B cell (primary cell): ENCODE results near the gene SLIT3. TPM values are rescaled to one million over a fixed set of nuclear protein-coding genes. Genes with fewer than 3 reads are reported as not detected.

Source experiments
- ATAC-seq: fragments of 200-7000 bp; cut with Tn5 transposase; one replicate; pipeline ENCODE4 v1.10.0; 2021; ENCODE audit warnings: low read depth, mild to moderate bottlenecking, moderate number of reproducible peaks, moderate library complexity
- CTCF ChIA-PET: fragments of 350-600 bp; sonication (Branson Sonifier 250); formaldehyde crosslinking; loops from one replicate; lab custom pipeline; 2021; ENCODE audit warnings: antibody characterized with exemption, inconsistent platforms; lab: Charles Lee
- POLR2A ChIA-PET: fragments of 350-600 bp; sonication (Branson Sonifier 250); formaldehyde crosslinking; loops from one replicate; lab custom pipeline; 2021; ENCODE audit warnings: antibody characterized with exemption; lab: Charles Lee
- DNase-seq: peaks from one replicate; pipeline ENCODE4 v3.0.0; 2013
- H2AFZ ChIP-seq: 2 replicates; pipeline ENCODE4 v1.6.1; 2012; ENCODE audit warnings: mild to moderate bottlenecking, low read depth, low read length; ENCODE audit not compliant: insufficient read depth, poor library complexity, severe bottlenecking
- H3K27ac ChIP-seq, 2 donors: 1 replicate in 1 of 2; 2 replicates in 1 of 2; pipeline ENCODE4 v1.5.1; 2012 to 2013; ENCODE audit warnings: low read length in 2 of 2, mild to moderate bottlenecking in 2 of 2, moderate library complexity in 1 of 2
- H3K27me3 ChIP-seq, 4 experiments: fragments of 200-600 bp in 1 of 4; sonication (generic) in 1 of 4; replicated peaks in 1 of 4; 1 replicate in 2 of 4; 2 replicates in 2 of 4; pipeline versions ENCODE4 v1.6.1 to v1.7.0; 2013 to 2016; ENCODE audit warnings: low read length in 3 of 4, mild to moderate bottlenecking in 2 of 4, mixed read lengths in 1 of 4, moderate library complexity in 1 of 4; ENCODE audit not compliant: insufficient read depth in 4 of 4, control insufficient read depth in 3 of 4; ENCODE audit errors: control extremely low read depth in 1 of 4
- H3K36me3 ChIP-seq, 2 experiments: replicated peaks in 1 of 2; 1 replicate in 1 of 2; 2 replicates in 1 of 2; pipeline versions ENCODE4 v1.6.1 to v1.7.1; 2013; ENCODE audit warnings: low read length in 1 of 2; ENCODE audit not compliant: insufficient read depth in 2 of 2, control insufficient read depth in 1 of 2; ENCODE audit errors: control extremely low read depth in 1 of 2, extremely low read depth in 1 of 2
- H3K4me1 ChIP-seq, 2 donors: fragments of 200-600 bp in 1 of 2; sonication (generic) in 1 of 2; 1 replicate in 1 of 2; 2 replicates in 1 of 2; pipeline versions ENCODE4 v1.5.1 to v1.6.1; 2013 to 2017; ENCODE audit warnings: low read length in 2 of 2; ENCODE audit not compliant: control insufficient read depth in 2 of 2, insufficient read depth in 2 of 2
- H3K4me2 ChIP-seq: replicated peaks from 2 replicates; pipeline ENCODE3; 2012; ENCODE audit warnings: mild to moderate bottlenecking, low read depth, low read length; ENCODE audit not compliant: poor library complexity, severe bottlenecking
- H3K4me3 ChIP-seq, 5 experiments: fragments of 200-600 bp in 1 of 5; sonication (generic) in 1 of 5; 1 replicate in 3 of 5; 2 replicates in 2 of 5; pipeline versions ENCODE4 v1.5.1 to v1.7.0; 2011 to 2016; ENCODE audit warnings: low read length in 4 of 5, mild to moderate bottlenecking in 4 of 5, low read depth in 2 of 5, control low read depth in 1 of 5, moderate library complexity in 1 of 5; ENCODE audit not compliant: insufficient read depth in 1 of 5; ENCODE audit errors: control extremely low read depth in 1 of 5, extremely low read depth in 1 of 5
- H3K79me2 ChIP-seq: fragments of 200-600 bp; sonication (generic); one replicate; pipeline ENCODE4 v1.6.0; 2016; ENCODE audit warnings: low read length; ENCODE audit not compliant: control insufficient read depth, insufficient read depth
- H3K9ac ChIP-seq: fragments of 200-600 bp; sonication (generic); 2 replicates; pipeline ENCODE4 v1.6.1; 2017; ENCODE audit warnings: mild to moderate bottlenecking, low read length, moderate library complexity
- H3K9me3 ChIP-seq, 3 donors: one replicate each; pipeline versions ENCODE4 v1.6.1 to v1.7.1; 2013; ENCODE audit warnings: low read length in 2 of 3; ENCODE audit not compliant: control insufficient read depth in 2 of 3, insufficient read depth in 1 of 3; ENCODE audit errors: control extremely low read depth in 1 of 3
- H4K20me1 ChIP-seq: 2 replicates; pipeline ENCODE4 v1.6.0; 2012; ENCODE audit warnings: mild to moderate bottlenecking, low read length; ENCODE audit not compliant: insufficient read depth, control insufficient read depth, poor library complexity, severe bottlenecking
- H3K27ac Mint-ChIP-seq: one replicate; pipeline ENCODE4 v1.8.0; 2021; ENCODE audit warnings: mixed read lengths
- H3K27me3 Mint-ChIP-seq: one replicate; pipeline ENCODE4 v1.8.0; 2021; ENCODE audit warnings: mixed read lengths
- H3K4me1 Mint-ChIP-seq: one replicate; pipeline ENCODE4 v1.8.0; 2021; ENCODE audit warnings: mixed read lengths
- H3K4me3 Mint-ChIP-seq: one replicate; pipeline ENCODE4 v1.8.0; 2021; ENCODE audit warnings: mixed read lengths
- H3K9me3 Mint-ChIP-seq: one replicate; pipeline ENCODE4 v1.8.0; 2022; ENCODE audit warnings: mixed read lengths; ENCODE audit not compliant: insufficient read depth
- CTCF ChIP-seq: fragments of 200-600 bp; IDR thresholded peaks from one replicate; pipeline ENCODE4 v1.8.0; 2022; ENCODE audit warnings: antibody characterized with exemption, mild to moderate bottlenecking
- EZH2 ChIP-seq: IDR thresholded peaks from 2 replicates; pipeline ENCODE4 v1.6.1; 2012; ENCODE audit warnings: borderline replicate concordance, low read depth, mild to moderate bottlenecking, moderate library complexity, low read length; ENCODE audit not compliant: insufficient read depth, poor library complexity, severe bottlenecking
- WGBS: methylation state at CpG from one replicate; pipeline ENCODE4 v1.1.5; 2013; ENCODE audit warnings: missing lambda C conversion rate; ENCODE audit not compliant: insufficient coverage; 5-methylcytosine and 5-hydroxymethylcytosine counted together
- intact Hi-C: fragments of 100-400 bp; cut with micrococcal nuclease; formaldehyde crosslinking; loops from one replicate; pipeline ENCODE4 v1.10.0; 2022
- polyA plus RNA-seq: library from polyadenylated mRNA; depleted of rRNA; stranded (reverse); fragments of >200 nt; gene quantifications from 2 replicates; pipeline ENCODE4 v1.2.3, GENCODE V29; 2012
- total RNA-seq, 2 donors: library from RNA; stranded (reverse); fragments of 120-200 nt in 1 of 2; gene quantifications; 1 replicate in 1 of 2; 2 replicates in 1 of 2; pipeline versions ENCODE4 v1.2.3 to v1.2.4, GENCODE V29; 2013 to 2022

Gene SLIT3
- total and polyA plus RNA-seq, 2 donors (not counting 1 experiment from before 2014, with no cell fraction given) = not detected

- H3K36me3 ChIP-seq = no peaks in the 10 kb centered on the region
- Mint-ChIP-seq H3K4me3 (no peak overlapping the region), H3K4me1 (no peaks in the 10 kb centered on the region), H3K27me3 (peaks cover 3% of the 10 kb centered on the region), H3K27ac (no peak overlapping the region), H3K9me3 (no peaks in the 10 kb centered on the region)
- H3K4me2 ChIP-seq = no peak overlapping the region
- H3K79me2 ChIP-seq = no peaks in the 10 kb centered on the region
- intact Hi-C loops = no loop called here
- no peaks in the 10 kb centered on the region for H3K27me3 ChIP-seq
- TF ChIP-seq EZH2 (no peak), CTCF (no peak)
- H2AFZ ChIP-seq = no peak overlapping the region
- no peak overlapping the region for H3K27ac ChIP-seq
- no peak for ATAC-seq
- ChIA-PET CTCF (no interaction called here), POLR2A (no interaction called here)
- no peaks in the 10 kb centered on the region for H4K20me1 ChIP-seq
- H3K4me3 ChIP-seq = no peak overlapping the region
- no peak for DNase-seq
- 92% methylated on average over 6 of the region's 6 CpGs for WGBS
- H3K4me1 ChIP-seq = no peaks in the 10 kb centered on the region
- H3K9ac ChIP-seq = no peak overlapping the region
- H3K9me3 ChIP-seq = peaks cover 0 to 8% (median 0%) of the 10 kb centered on the region in 3 donors
Measured at GRCh38 chr5:169219961-169220360, 81.0 kb downstream of the SLIT3 start.

DNA sequence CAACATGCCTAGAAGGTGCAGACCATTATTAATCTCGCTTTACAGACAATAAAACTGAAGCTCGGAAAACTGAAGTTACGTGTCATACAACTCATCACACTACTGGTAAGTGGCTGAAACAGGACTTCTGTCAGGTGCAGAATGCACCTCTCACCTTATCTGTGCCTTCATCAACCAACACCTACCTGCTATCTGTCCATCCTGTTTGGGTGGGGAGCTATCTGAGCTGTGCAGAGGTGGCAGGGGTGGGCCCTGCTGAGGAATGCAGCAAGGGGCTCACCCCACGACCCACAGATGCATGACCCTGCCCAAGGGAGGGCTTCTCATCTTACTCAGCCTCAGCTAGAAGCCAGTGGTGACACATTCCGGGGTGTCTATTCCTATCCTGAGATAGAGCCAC lies 81.6 kb downstream of the SLIT3 start:
- H3K27ac Mint-ChIP-seq = no peak overlapping the region
- H3K4me3 Mint-ChIP-seq = no peak overlapping the region
- ChIA-PET CTCF (no interaction called here), POLR2A (no interaction called here)
- no peak for TF ChIP-seq CTCF
- TF ChIP-seq EZH2 = no peak
- no peak overlapping the region for H3K9ac ChIP-seq
- H2AFZ ChIP-seq = no peak overlapping the region
- no peaks in the 10 kb centered on the region for H3K4me1 Mint-ChIP-seq
- no peak overlapping the region for H3K4me2 ChIP-seq
- H3K9me3 ChIP-seq = peaks cover 0 to 9% (median 0%) of the 10 kb centered on the region in 3 donors
- no peaks in the 10 kb centered on the region for H3K27me3 ChIP-seq
- WGBS = 59% methylated on average over 5 of the region's 5 CpGs
- no peak for DNase-seq
- no peak overlapping the region for H3K4me3 ChIP-seq
- no peak for ATAC-seq
- no peaks in the 10 kb centered on the region for H3K4me1 ChIP-seq
- no peaks in the 10 kb centered on the region for H4K20me1 ChIP-seq
- no peak overlapping the region for H3K27ac ChIP-seq
- H3K79me2 ChIP-seq = no peaks in the 10 kb centered on the region
- no peaks in the 10 kb centered on the region for H3K36me3 ChIP-seq
- H3K27me3 Mint-ChIP-seq = peaks cover 3% of the 10 kb centered on the region
- no peaks in the 10 kb centered on the region for H3K9me3 Mint-ChIP-seq
- intact Hi-C loops = no loop called here
